Upper lobe of left lung (tissue), 6 donors: Measurements from ENCODE around the gene CLEC7A. TPM values are rescaled to one million over a fixed set of nuclear protein-coding genes. Genes with fewer than 3 reads are reported as not detected.

Source experiments
- ATAC-seq, 2 donors: fragments of 200-7000 bp; cut with Tn5 transposase; one replicate each; pipeline ENCODE4 v1.9.1; 2022; ENCODE audit warnings: mild to moderate bottlenecking in 2 of 2, moderate library complexity in 2 of 2; ENCODE audit not compliant: low FRiP score in 2 of 2
- DNase-seq, 2 donors: peaks; one replicate each; pipeline ENCODE4 v3.0.0-alpha.2; 2019 to 2020
- H3K27ac ChIP-seq, 4 donors: fragments of 200-600 bp; sonication (generic); one replicate each; pipeline ENCODE4 v1.5.1; 2016 to 2019
- H3K27me3 ChIP-seq, 4 donors: fragments of 200-600 bp; sonication (generic); one replicate each; pipeline ENCODE4 v1.5.1; 2017 to 2019
- H3K36me3 ChIP-seq, 4 donors: fragments of 200-600 bp; sonication (generic); one replicate each; pipeline ENCODE4 v1.5.1; 2016 to 2019
- H3K4me1 ChIP-seq, 4 donors: fragments of 200-600 bp; sonication (generic); one replicate each; pipeline ENCODE4 v1.5.1; 2018 to 2019
- H3K4me3 ChIP-seq, 4 donors: fragments of 200-600 bp; sonication (generic); one replicate each; pipeline ENCODE4 v1.5.1; 2017 to 2019; ENCODE audit warnings: mild to moderate bottlenecking in 2 of 4, moderate library complexity in 1 of 4
- H3K9me3 ChIP-seq, 4 donors: fragments of 200-600 bp; sonication (generic); one replicate each; pipeline ENCODE4 v1.5.1; 2018 to 2019
- EP300 ChIP-seq, 4 donors: sonication (generic); formaldehyde crosslinking; IDR thresholded peaks; one replicate each; pipeline ENCODE4 v1.5.1; 2017; ENCODE audit warnings: antibody characterized with exemption in 4 of 4, control low read depth in 2 of 4
- POLR2A ChIP-seq, 4 donors: fragments of 450-650 bp; IDR thresholded peaks; one replicate each; pipeline ENCODE4 v1.5.1; 2016 to 2017; ENCODE audit warnings: antibody characterized with exemption in 4 of 4, mild to moderate bottlenecking in 2 of 4
- POLR2AphosphoS5 ChIP-seq, 2 donors: sonication (generic); formaldehyde crosslinking; IDR thresholded peaks; one replicate each; pipeline ENCODE4 v1.5.1; 2017; ENCODE audit warnings: antibody characterized with exemption in 2 of 2
- WGBS, 2 donors: methylation state at CpG; one replicate each; pipeline ENCODE4 v1.1.5; 2017 to 2018; 5-methylcytosine and 5-hydroxymethylcytosine counted together
- total RNA-seq, 6 donors: library from RNA; depleted of rRNA in 4 of 6; stranded (reverse); fragments of >200 nt in 4 of 6; gene quantifications; one replicate each; pipeline versions ENCODE4 v1.1.0 to v1.2.1, GENCODE V29; 2016 to 2021
- TF ChIP-seq, protein P1 (sequence below), 6 experiments: fragments of 450-650 bp in 4 of 6; fragments of 200-600 bp in 2 of 6; sonication (generic) in 2 of 6; IDR thresholded peaks; one replicate each; pipeline ENCODE4 v1.5.1; 2016 to 2019; ENCODE audit warnings: antibody characterized with exemption in 6 of 6
- donor health status: DM: no; HTN: no; CAD: no; lungs with moderate emphysema.
- donor health status: DM: no; HTN: yes; CAD: no; lungs with severe emphysema.

CLEC7A gene
- total RNA-seq, 6 donors from 2014 or later = 17.4 to 87.8 (median 28.1) TPM

- ATAC-seq (no peak), DNase-seq (no peak)
- no peaks in the 10 kb centered on the region for H3K4me1 ChIP-seq
- TF ChIP-seq EP300 (IDR thresholded peaks at IDR 0.05) = no peak
- TF ChIP-seq POLR2A (IDR thresholded peaks at IDR 0.05) = no peak
- TF ChIP-seq POLR2AphosphoS5 (IDR thresholded peaks at IDR 0.05) = no peak
- H3K4me3 ChIP-seq = no peak overlapping the region
- H3K27me3 ChIP-seq = no peaks in the 10 kb centered on the region
- no peaks in the 10 kb centered on the region for H3K36me3 ChIP-seq
- WGBS, 2 donors = 65 to 80% methylated on average over 2 of the region's 2 CpGs
- no peaks in the 10 kb centered on the region for H3K9me3 ChIP-seq
- no peak overlapping the region for H3K27ac ChIP-seq
Measured at GRCh38 chr12:10174986-10175614, 45.1 kb upstream of the CLEC7A start.

DNA sequence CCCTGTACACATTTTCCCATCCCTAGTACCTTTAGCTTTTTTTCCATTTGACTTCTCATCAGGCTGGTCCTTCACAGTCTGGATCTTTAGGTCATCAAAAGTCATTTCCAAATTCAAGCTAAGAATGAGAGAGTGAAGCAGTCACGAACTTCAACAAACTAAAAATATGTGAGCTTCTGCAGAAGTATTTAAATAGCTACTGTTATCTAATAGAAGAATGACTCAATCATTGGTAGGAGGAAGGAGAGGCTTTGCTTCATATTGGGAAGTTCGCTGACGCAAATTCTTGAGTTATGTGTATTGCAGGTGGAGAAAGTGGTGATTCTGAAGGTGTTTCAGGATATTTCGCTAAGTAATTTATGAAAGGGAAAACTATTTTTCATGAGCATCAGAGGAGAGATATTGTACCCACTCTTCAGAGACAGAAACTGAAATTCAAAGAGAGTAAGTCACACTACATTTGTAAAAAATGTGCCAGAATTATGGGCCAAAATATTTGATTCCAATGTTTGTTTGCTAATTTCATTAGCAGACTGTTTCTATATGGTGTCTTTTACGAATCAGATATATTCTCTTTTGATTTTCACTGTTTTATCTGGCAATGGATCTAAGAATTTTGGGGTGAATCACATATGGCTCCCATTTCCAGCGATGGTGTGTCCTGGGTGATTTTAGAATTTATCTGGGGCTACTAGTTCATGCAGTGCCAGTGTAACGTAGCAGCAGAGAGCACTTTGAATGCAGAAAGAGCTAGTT, 42.2 kb upstream of the CLEC7A start, which contains the start of gene OLR1:
OLR1 (minus strand) TSS at position 160 of the 756 bp plus-strand sequence; CDS start at position 105, 55 bp downstream.
- H3K9me3 ChIP-seq = no peaks in the 10 kb centered on the region
- no peaks in the 10 kb centered on the region for H3K27me3 ChIP-seq
- ATAC-seq (no peak), DNase-seq (no peak)
- H3K27ac ChIP-seq = no peak within 1 kb of the TSS
- peak in 1 of 4 donors; percentile 71 for TF ChIP-seq POLR2A (IDR thresholded peaks at IDR 0.05)
- TF ChIP-seq, protein P1, sequence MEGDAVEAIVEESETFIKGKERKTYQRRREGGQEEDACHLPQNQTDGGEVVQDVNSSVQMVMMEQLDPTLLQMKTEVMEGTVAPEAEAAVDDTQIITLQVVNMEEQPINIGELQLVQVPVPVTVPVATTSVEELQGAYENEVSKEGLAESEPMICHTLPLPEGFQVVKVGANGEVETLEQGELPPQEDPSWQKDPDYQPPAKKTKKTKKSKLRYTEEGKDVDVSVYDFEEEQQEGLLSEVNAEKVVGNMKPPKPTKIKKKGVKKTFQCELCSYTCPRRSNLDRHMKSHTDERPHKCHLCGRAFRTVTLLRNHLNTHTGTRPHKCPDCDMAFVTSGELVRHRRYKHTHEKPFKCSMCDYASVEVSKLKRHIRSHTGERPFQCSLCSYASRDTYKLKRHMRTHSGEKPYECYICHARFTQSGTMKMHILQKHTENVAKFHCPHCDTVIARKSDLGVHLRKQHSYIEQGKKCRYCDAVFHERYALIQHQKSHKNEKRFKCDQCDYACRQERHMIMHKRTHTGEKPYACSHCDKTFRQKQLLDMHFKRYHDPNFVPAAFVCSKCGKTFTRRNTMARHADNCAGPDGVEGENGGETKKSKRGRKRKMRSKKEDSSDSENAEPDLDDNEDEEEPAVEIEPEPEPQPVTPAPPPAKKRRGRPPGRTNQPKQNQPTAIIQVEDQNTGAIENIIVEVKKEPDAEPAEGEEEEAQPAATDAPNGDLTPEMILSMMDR (IDR thresholded peaks at IDR 0.05) = no peak
- peak within 1 kb of the TSS in 1 of 4 donors; percentile 16 for H3K4me3 ChIP-seq
- peaks cover 0 to 8% (median 0%) of the 10 kb centered on the region in 4 donors for H3K4me1 ChIP-seq
- H3K36me3 ChIP-seq = no peaks in the 10 kb centered on the region
- WGBS, 2 donors = 56 to 73% methylated on average over 7 of the region's 7 CpGs

DNA sequence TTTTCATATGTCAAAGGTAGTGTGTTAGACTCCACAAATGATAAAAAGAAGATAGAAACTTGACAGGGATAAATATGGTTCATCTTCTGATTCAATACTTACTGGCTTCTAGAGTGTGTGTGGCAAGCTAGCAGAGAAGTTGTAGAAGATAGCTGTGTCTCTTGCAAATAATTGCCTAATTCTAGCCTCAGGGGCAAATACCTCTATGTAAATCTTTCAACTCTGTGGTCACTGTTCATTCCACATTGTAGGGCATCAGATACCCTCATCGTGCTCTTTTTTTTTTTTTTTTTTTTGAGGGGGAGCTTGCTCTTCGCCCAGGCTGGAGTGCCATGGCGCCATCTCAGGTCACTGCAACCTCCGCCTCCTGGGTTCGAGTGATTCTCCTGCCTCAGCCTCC, 40.2 kb upstream of the CLEC7A start:
- DNase-seq = no peak
- Histone ChIP-seq H3K9me3 (no peaks in the 10 kb centered on the region), H3K27me3 (no peaks in the 10 kb centered on the region), H3K36me3 (no peaks in the 10 kb centered on the region), H3K27ac (peak overlapping the region in 1 of 4 donors; percentile 12), H3K4me3 (peak overlapping the region in 1 of 4 donors; percentile 16), H3K4me1 (peaks cover 0 to 8% (median 1%) of the 10 kb centered on the region in 4 donors)
- TF ChIP-seq POLR2AphosphoS5 (IDR thresholded peaks at IDR 0.05) = no peak
- TF ChIP-seq, protein P1 (IDR thresholded peaks at IDR 0.05) = no peak
- no peak for TF ChIP-seq EP300 (IDR thresholded peaks at IDR 0.05)
- TF ChIP-seq POLR2A (IDR thresholded peaks at IDR 0.05) = no peak
- 71 to 83% methylated on average over 5 of the region's 5 CpGs for WGBS, 2 donors
- ATAC-seq = no peak

DNA sequence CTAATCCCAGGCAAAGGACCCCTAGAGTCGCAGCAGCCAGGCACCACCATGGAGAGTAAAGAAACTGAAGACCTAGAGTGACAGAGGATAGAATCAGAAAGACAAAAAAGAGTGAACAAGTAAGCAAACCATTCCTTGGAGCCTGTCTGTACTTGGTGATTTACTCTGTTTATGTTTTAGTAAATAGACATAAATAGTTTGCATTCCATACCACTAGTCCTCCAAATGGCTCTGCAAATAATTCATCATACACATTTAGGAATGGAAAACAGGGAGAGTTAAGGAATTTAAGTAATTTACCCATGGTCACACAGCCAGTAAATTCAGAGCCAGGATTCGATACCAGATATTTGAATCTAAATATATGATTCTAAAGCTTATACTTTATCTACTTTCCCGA, 39.1 kb upstream of the CLEC7A start:
- H3K27ac ChIP-seq = peak overlapping the region in 1 of 4 donors; percentile 18
- no peaks in the 10 kb centered on the region for H3K27me3 ChIP-seq
- H3K9me3 ChIP-seq = no peaks in the 10 kb centered on the region
- H3K4me1 ChIP-seq = peaks cover 0 to 8% (median 1%) of the 10 kb centered on the region in 4 donors
- TF ChIP-seq POLR2AphosphoS5 (IDR thresholded peaks at IDR 0.05) (no peak), EP300 (IDR thresholded peaks at IDR 0.05) (no peak), POLR2A (IDR thresholded peaks at IDR 0.05) (no peak)
- TF ChIP-seq, protein P1 (IDR thresholded peaks at IDR 0.05) = no peak
- ATAC-seq (no peak), DNase-seq (no peak)
- H3K36me3 ChIP-seq = no peaks in the 10 kb centered on the region
- H3K4me3 ChIP-seq = peak overlapping the region in 1 of 4 donors; percentile 15
- WGBS, 2 donors = 75 to 82% methylated on average over 3 of the region's 3 CpGs

GRCh38 chr12:10167599-10167998, 37.6 kb upstream of the CLEC7A start:
- TF ChIP-seq, protein P1 (IDR thresholded peaks at IDR 0.05) = no peak
- TF ChIP-seq EP300 (IDR thresholded peaks at IDR 0.05) (peak in 1 of 4 donors; percentile 54), POLR2AphosphoS5 (IDR thresholded peaks at IDR 0.05) (peak in 1 of 2 donors; percentile 73), POLR2A (IDR thresholded peaks at IDR 0.05) (peak in 1 of 4 donors; percentile 59)
- H3K9me3 ChIP-seq = no peaks in the 10 kb centered on the region
- DNase-seq (no peak), ATAC-seq (peak; percentile 78 to 81)
- no peaks in the 10 kb centered on the region for H3K27me3 ChIP-seq
- H3K4me1 ChIP-seq = peaks cover 0 to 8% (median 1%) of the 10 kb centered on the region in 4 donors
- no peak overlapping the region for H3K4me3 ChIP-seq
- no peaks in the 10 kb centered on the region for H3K36me3 ChIP-seq
- H3K27ac ChIP-seq = peak overlapping the region in 1 of 4 donors; percentile 55
- WGBS, 2 donors = 23 to 34% methylated on average over 5 of the region's 5 CpGs
